HG03025 (cell line): Measurements from ENCODE around the gene PRKN.
"Not testable (repeated sequence)": the region's sequence is repeated elsewhere in the genome, so short reads cannot be mapped to it uniquely, and the experiment has no call there.

Experiments
- ATAC-seq: cut with Tn5 transposase; IDR thresholded peaks from one replicate; pipeline ENCODE4 v1.9.1; 2021; ENCODE audit warnings: mild to moderate bottlenecking, moderate library complexity; ENCODE audit not compliant: unreplicated experiment, low FRiP score

PRKN gene

DNA sequence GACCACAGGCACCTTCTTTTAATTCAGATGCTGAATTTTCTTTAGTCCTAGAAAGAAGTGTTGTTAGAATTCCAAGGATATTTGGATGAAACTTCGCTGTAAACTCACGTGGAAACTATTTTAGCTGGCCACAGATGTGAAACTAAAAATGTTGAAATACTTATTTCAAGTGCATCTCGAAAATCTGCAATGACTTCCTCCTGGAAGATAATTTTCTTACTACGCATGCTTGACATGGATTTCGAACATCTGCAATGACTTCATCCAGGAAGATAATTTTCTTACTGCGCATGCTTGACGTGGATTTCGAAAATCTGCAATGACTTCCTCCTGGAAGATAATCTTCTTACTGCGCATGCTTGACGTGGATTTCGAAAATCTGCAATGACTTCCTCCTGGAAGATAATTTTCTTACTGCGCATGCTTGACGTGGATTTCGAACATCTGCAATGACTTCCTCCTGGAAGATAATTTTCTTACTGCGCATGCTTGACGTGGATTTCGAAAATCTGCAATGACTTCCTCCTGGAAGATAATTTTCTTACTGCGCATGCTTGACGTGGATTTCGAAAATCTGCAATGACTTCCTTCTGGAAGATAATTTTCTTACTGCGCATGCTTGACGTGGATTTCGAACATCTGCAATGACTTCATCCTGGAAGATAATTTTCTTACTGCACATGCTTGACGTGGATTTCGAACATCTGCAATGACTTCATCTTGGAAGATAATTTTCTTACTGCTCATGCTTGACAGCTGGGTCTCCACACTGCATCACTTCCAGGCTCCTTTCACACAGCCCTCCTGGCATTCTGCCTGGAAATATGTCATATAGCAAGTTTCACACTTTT, 336.4 kb downstream of the PRKN start:
- not testable (repeated sequence) for ATAC-seq

GRCh38 chr6:162389343-162390085, 338.1 kb downstream of the PRKN start:
- no peak for ATAC-seq

GRCh38 chr6:162388383-162388777, 339.2 kb downstream of the PRKN start:
- no peak for ATAC-seq

DNA sequence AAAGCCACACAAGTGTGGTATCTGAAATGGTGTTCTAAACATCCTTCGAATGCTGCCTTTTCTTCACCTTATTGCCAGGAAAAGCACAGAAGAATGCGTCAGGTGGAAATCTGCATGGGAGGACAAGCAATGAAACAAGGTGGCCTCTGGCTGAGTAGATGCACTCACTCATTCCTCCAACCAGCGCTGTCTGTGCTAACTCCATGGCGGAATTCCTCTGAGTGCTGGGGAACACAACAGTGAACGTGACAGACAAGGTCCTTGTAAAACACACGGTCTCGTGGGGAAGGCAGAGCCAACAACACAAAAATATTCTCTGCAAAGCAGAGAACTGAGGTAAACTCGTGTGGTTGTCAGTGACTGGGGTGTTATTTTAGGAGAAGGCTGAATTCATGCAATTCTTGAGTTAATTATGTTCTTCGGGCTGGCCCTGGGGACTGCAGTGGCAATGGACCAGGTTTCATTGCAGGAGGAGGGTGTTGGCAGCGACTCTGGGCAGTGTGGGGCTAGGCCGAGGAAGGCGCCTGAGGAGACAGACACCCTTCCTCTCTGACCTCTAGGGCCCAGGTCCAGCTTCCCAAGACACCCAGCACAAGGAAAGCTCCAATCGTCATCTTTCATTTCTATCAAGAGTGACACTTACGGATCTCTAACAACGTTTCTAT, 339.7 kb downstream of the PRKN start:
- ATAC-seq = no peak

- ATAC-seq = no peak
Observed at GRCh38 chr6:162385980-162386379, 341.6 kb downstream of the PRKN start.

GRCh38 chr6:162379757-162380409, 347.7 kb downstream of the PRKN start:
- ATAC-seq = no peak

DNA sequence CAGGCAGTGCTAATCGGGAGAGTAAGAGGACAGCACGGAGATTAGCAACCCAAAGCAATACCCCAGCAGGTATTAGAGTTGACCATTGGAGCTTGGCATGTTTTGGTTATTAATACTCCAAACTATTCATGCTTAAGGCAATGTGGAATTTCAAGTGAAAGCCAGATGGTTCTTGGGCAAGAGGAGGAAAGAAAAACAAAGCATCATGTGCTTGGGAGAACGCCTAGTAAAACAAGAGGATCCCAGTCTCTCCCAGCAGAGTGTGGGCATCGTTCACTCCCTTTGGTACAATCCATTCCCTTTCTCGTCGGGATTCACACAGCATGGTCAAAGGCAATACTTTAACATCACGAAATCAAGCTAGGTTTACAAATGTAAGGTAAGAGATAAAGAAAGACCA, 349.8 kb downstream of the PRKN start:
- ATAC-seq = no peak

DNA sequence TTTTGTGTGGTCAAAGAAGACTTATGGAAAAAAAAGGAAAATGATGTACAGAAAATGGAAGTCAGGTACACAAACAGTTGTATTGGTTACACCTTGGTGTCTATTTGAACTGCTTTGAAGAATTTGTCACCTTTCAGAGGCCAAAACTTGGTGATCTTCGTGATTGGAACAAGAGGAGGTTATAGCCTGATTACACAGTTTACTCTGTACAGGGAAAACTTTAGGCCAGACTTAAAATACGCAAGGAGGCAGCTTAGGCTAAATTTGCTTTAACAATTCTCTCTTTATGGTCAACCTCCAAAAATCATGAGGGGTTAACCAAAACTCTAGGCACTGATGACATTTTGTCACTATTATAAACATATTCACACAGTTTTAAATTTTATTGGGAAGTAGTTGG, 353.7 kb downstream of the PRKN start:
- no peak for ATAC-seq

GRCh38 chr6:162373192-162373591, 354.4 kb downstream of the PRKN start:
- no peak for ATAC-seq

GRCh38 chr6:162372106-162372505, 355.5 kb downstream of the PRKN start:
- ATAC-seq = no peak

GRCh38 chr6:162371121-162371520, 356.4 kb downstream of the PRKN start:
- no peak for ATAC-seq

DNA sequence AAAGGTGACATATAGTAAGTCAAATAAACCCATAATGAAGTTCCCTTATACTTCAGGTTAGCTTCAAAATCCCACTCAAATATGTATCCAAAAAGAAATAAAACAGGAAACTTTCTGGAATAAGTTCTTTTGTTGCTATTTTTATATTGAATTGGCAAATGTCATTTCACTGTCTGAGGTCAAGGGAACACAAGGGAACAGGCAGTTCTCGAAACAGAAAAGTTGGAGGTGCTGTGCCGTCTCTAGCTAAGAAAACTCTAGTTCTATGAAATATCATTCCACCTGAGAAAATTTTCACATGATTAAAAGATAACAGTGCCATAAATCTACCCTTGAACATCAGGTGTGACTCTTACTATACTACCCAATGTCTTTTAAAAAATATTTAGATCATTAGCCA, 358.5 kb downstream of the PRKN start:
- no peak for ATAC-seq

GRCh38 chr6:162364488-162364887, 363.1 kb downstream of the PRKN start:
- no peak for ATAC-seq

DNA sequence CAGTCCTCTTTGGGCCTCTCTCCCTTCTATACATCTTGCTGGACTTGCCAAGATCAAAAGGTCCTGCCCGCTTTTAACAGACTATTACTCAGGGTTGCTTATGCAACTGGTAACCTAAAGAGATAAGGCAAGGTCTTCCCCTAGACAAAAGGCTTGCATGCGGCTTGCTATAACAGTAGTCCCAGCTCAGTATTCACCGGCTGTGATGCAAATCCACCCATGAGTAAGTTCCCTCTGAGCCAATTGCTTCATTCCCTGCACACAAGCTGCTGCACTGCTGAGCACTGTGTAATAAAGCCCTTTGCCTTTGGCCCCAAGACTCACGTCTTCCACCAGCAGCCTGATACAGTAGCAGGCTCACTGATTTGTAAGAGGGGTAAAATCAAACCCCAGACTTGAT, 363.8 kb downstream of the PRKN start:
- ATAC-seq = no peak

- ATAC-seq = no peak
Observed at GRCh38 chr6:162360901-162361567, 366.5 kb downstream of the PRKN start.

DNA sequence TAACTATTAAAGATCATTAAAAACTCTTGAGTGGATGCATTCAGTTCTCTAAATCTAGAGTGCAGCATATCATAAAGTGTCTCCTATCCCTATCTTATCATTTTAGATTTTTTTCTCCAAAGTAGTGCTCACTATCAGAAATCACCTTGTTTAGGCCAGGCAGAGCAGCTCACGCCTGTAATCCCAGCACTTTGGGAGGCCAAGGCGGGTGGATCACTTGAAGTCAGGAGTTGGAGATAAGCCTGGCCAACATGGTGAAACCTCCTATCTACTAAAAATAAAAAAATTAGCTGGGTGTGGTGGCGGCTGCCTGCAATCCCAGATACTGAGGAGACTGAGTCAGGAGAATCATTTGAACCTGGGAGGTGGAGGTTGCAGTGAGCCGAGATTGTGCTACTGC, 368.9 kb downstream of the PRKN start:
- no peak for ATAC-seq

- ATAC-seq = no peak
Observed at GRCh38 chr6:162345051-162345511, 382.5 kb downstream of the PRKN start.

GRCh38 chr6:162344646-162345010, 382.9 kb downstream of the PRKN start:
- ATAC-seq = no peak

GRCh38 chr6:162343936-162344645, 383.5 kb downstream of the PRKN start:
- ATAC-seq = no peak
